SHP77 (cell line): ENCODE data around the gene OSBP2.
A peak's percentile ranks its signal among the peaks of the same experiment; 100 is the strongest.

Experiments
- DNase-seq, 2 experiments: peaks; one replicate each; lab custom pipeline; 2025; lab: John Stamatoyannopoulos, UW

Gene OSBP2

GRCh38 chr22:30903876-30904460 lies 209.3 kb downstream of the OSBP2 start:
- no peak for DNase-seq

GRCh38 chr22:30905696-30906341 lies 211.1 kb downstream of the OSBP2 start:
- no peak for DNase-seq

- no peak for DNase-seq
Measured at GRCh38 chr22:30906411-30906810, 211.7 kb downstream of the OSBP2 start.

GRCh38 chr22:30906946-30907345 lies 212.3 kb downstream of the OSBP2 start:
- DNase-seq, result no peak

- no peak for DNase-seq
Measured at GRCh38 chr22:30908051-30908461, 213.4 kb downstream of the OSBP2 start.

- DNase-seq, result no peak
Measured at GRCh38 chr22:30909306-30909705, 214.6 kb downstream of the OSBP2 start.

- DNase-seq, result no peak
Measured at GRCh38 chr22:30910358-30910757, 215.7 kb downstream of the OSBP2 start.

- DNase-seq, result no peak
Measured at GRCh38 chr22:30918761-30919160, 224.1 kb downstream of the OSBP2 start.

- DNase-seq, result no peak
Measured at GRCh38 chr22:30919973-30920372, 225.3 kb downstream of the OSBP2 start.

GRCh38 chr22:30920407-30920806 lies 225.7 kb downstream of the OSBP2 start:
- DNase-seq, result peak; percentile 45 to 55

GRCh38 chr22:30921108-30921507 lies 226.4 kb downstream of the OSBP2 start:
- peak in 1 of 2 experiments; percentile 19 for DNase-seq

- DNase-seq, result peak; percentile 77 to 80
Measured at GRCh38 chr22:30922151-30922611, 227.5 kb downstream of the OSBP2 start.

GRCh38 chr22:30923168-30923900 lies 228.7 kb downstream of the OSBP2 start:
- no peak for DNase-seq

- DNase-seq, result no peak
Measured at GRCh38 chr22:30925667-30926066, 231.0 kb downstream of the OSBP2 start.

GRCh38 chr22:30926706-30927105 lies 232.0 kb downstream of the OSBP2 start:
- DNase-seq, result no peak

- no peak for DNase-seq
Measured at GRCh38 chr22:30927806-30928205, 233.1 kb downstream of the OSBP2 start.

GRCh38 chr22:30928401-30928800 lies 233.7 kb downstream of the OSBP2 start:
- DNase-seq, result no peak

- DNase-seq, result no peak
Measured at GRCh38 chr22:30930228-30930627, 235.6 kb downstream of the OSBP2 start.

GRCh38 chr22:30931541-30932300 lies 237.0 kb downstream of the OSBP2 start:
- no peak for DNase-seq

GRCh38 chr22:30932661-30933060 lies 238.0 kb downstream of the OSBP2 start:
- DNase-seq, result no peak

- no peak for DNase-seq
Measured at GRCh38 chr22:30933457-30933856, 238.8 kb downstream of the OSBP2 start.

- DNase-seq, result no peak
Measured at GRCh38 chr22:30934053-30934452, 239.4 kb downstream of the OSBP2 start.
